Keratinocyte (primary cell): ENCODE results near the gene RHEX. TPM values are rescaled to one million over a fixed set of nuclear protein-coding genes. Genes with fewer than 3 reads are reported as not detected.

Experiments used
- DNase-seq: peaks from one replicate; pipeline ENCODE4 v3.0.0-alpha.2; 2011; ENCODE audit warnings: low read depth, missing footprints, low spot score
- FAIRE-seq: peaks from 2 replicates; lab custom pipeline; 2011; peaks lifted over from hg19 to GRCh38; lab: Jason Lieb, UNC
- H2AFZ ChIP-seq: 2 replicates; pipeline ENCODE4 v1.6.0; 2012; ENCODE audit warnings: low read length, control low read depth, inconsistent platforms; ENCODE audit not compliant: control insufficient read depth
- H3K27ac ChIP-seq: 2 replicates; pipeline ENCODE4 v1.5.1; 2011; ENCODE audit warnings: low read length; ENCODE audit not compliant: control insufficient read depth, insufficient read depth
- H3K27me3 ChIP-seq: 3 replicates; pipeline ENCODE4 v1.6.0; 2011; ENCODE audit warnings: low read length; ENCODE audit not compliant: control insufficient read depth, insufficient read depth; ENCODE audit errors: extremely low read depth
- H3K36me3 ChIP-seq, 2 experiments: 2 replicates in 1 of 2; 3 replicates in 1 of 2; pipeline ENCODE4 v1.5.1; 2011; ENCODE audit warnings: low read length in 2 of 2, mild to moderate bottlenecking in 1 of 2; ENCODE audit not compliant: control insufficient read depth in 2 of 2, insufficient read depth in 2 of 2; ENCODE audit errors: extremely low read depth in 1 of 2
- H3K4me1 ChIP-seq: 3 replicates; pipeline ENCODE4 v1.5.1; 2011; ENCODE audit warnings: low read length; ENCODE audit not compliant: control insufficient read depth, insufficient read depth; ENCODE audit errors: extremely low read depth
- H3K4me2 ChIP-seq: 3 replicates; pipeline ENCODE4 v1.6.0; 2011; ENCODE audit warnings: low read depth, low read length; ENCODE audit not compliant: control insufficient read depth, insufficient read depth; ENCODE audit errors: extremely low read depth
- H3K4me3 ChIP-seq, 3 experiments: fragments of 200-600 bp in 1 of 3; sonication (generic) in 1 of 3; 2 replicates in 2 of 3; 3 replicates in 1 of 3; pipeline ENCODE4 v1.5.1; 2011 to 2016; ENCODE audit warnings: low read length in 3 of 3, mild to moderate bottlenecking in 3 of 3, control low read depth in 2 of 3, inconsistent platforms in 1 of 3, low read depth in 1 of 3, mixed read lengths in 1 of 3, mixed run types in 1 of 3, moderate library complexity in 1 of 3; ENCODE audit not compliant: control insufficient read depth in 2 of 3, insufficient read depth in 2 of 3; ENCODE audit errors: extremely low read depth in 1 of 3
- H3K79me2 ChIP-seq: 2 replicates; pipeline ENCODE4 v1.6.0; 2012; ENCODE audit warnings: low read length; ENCODE audit not compliant: control insufficient read depth, insufficient read depth
- H3K9ac ChIP-seq: 3 replicates; pipeline ENCODE4 v1.6.0; 2011; ENCODE audit warnings: low read length; ENCODE audit not compliant: control insufficient read depth, insufficient read depth; ENCODE audit errors: extremely low read depth
- H3K9me1 ChIP-seq: 3 replicates; pipeline ENCODE4 v1.6.0; 2011; ENCODE audit warnings: low read length; ENCODE audit not compliant: control insufficient read depth, insufficient read depth; ENCODE audit errors: extremely low read depth
- H3K9me3 ChIP-seq: 2 replicates; pipeline ENCODE4 v1.5.1; 2012; ENCODE audit warnings: low read depth, low read length; ENCODE audit not compliant: control insufficient read depth
- H4K20me1 ChIP-seq: 3 replicates; pipeline ENCODE4 v1.6.0; 2011; ENCODE audit warnings: low read length; ENCODE audit not compliant: control insufficient read depth, insufficient read depth; ENCODE audit errors: extremely low read depth
- CTCF ChIP-seq, 3 experiments: IDR thresholded peaks in 1 of 3; conservative IDR thresholded peaks in 1 of 3; optimal IDR thresholded peaks in 1 of 3; 2 replicates in 2 of 3; 3 replicates in 1 of 3; pipeline versions ENCODE3 to v1.5.1; 2011; ENCODE audit warnings: low read length in 3 of 3, mild to moderate bottlenecking in 3 of 3, moderate library complexity in 2 of 3, control low read depth in 1 of 3, inconsistent platforms in 1 of 3; ENCODE audit not compliant: insufficient read depth in 2 of 3; ENCODE audit errors: extremely low read depth in 1 of 3
- EZH2 ChIP-seq: IDR thresholded peaks from one replicate; pipeline ENCODE4 v1.6.1; 2012; ENCODE audit warnings: inconsistent platforms, mild to moderate bottlenecking, low read length, moderate library complexity
- dilution Hi-C: fragments of 300-500 bp; cut with MboI; formaldehyde crosslinking; loops from one replicate; pipeline ENCODE4 v1.7.0; 2020; ENCODE audit warnings: low sequenced_read_pairs; ENCODE audit not compliant: extremely low pct_ligation_motif_present
- polyA plus RNA-seq, 5 experiments: library from polyadenylated mRNA; depleted of rRNA in 3 of 5; stranded (reverse) in 3 of 5; stranded (forward) in 1 of 5; unstranded in 1 of 5; fragments of >200 nt; gene quantifications; 1 replicate in 1 of 5; 2 replicates in 3 of 5; 3 replicates in 1 of 5; pipeline versions ENCODE4 v1.2.1 to v1.2.3, GENCODE V29; 2011 to 2012; ENCODE audit warnings: missing spikeins in 2 of 5, low read depth in 1 of 5, low replicate concordance in 1 of 5

The RHEX gene
- polyA plus RNA-seq, 1 donor (not counting 4 experiments of a cell fraction or from before 2014, with no cell fraction given), result not detected

GRCh38 chr1:206108635-206109034 lies 55.7 kb downstream of the RHEX start:
- Histone ChIP-seq H2AFZ (no peak overlapping the region), H3K9ac (no peak overlapping the region), H3K27me3 (peaks cover 4% of the 10 kb centered on the region), H3K4me1 (peaks cover 8% of the 10 kb centered on the region), H3K27ac (no peak overlapping the region), H3K9me3 (no peaks in the 10 kb centered on the region), H3K36me3 (no peaks in the 10 kb centered on the region), H4K20me1 (no peaks in the 10 kb centered on the region), H3K4me2 (no peak overlapping the region), H3K4me3 (no peak overlapping the region), H3K9me1 (no peaks in the 10 kb centered on the region), H3K79me2 (no peaks in the 10 kb centered on the region)
- dilution Hi-C loops, result no loop called here
- no peak for FAIRE-seq
- DNase-seq, result no peak
- TF ChIP-seq EZH2, result no peak
- TF ChIP-seq CTCF (optimal IDR thresholded peaks at IDR 0.05 in 1 of 3, IDR thresholded peaks at IDR 0.05 in 1 of 3, conservative IDR thresholded peaks at IDR 0.05 in 1 of 3; ENCODE audit: extremely low read depth in 1 of 3, insufficient read depth in 2 of 3, low read length in 3 of 3), result no peak

GRCh38 chr1:206109718-206110117 lies 56.7 kb downstream of the RHEX start:
- H3K9ac ChIP-seq, result no peak overlapping the region
- H3K9me3 ChIP-seq, result no peaks in the 10 kb centered on the region
- H3K27ac ChIP-seq, result no peak overlapping the region
- H3K4me1 ChIP-seq, result peaks cover 8% of the 10 kb centered on the region
- no peak overlapping the region for H3K4me3 ChIP-seq
- no peaks in the 10 kb centered on the region for H3K36me3 ChIP-seq
- no peak for TF ChIP-seq CTCF (optimal IDR thresholded peaks at IDR 0.05 in 1 of 3, IDR thresholded peaks at IDR 0.05 in 1 of 3, conservative IDR thresholded peaks at IDR 0.05 in 1 of 3; ENCODE audit: extremely low read depth in 1 of 3, insufficient read depth in 2 of 3, low read length in 3 of 3)
- DNase-seq (no peak), FAIRE-seq (no peak)
- no peaks in the 10 kb centered on the region for H3K9me1 ChIP-seq
- peaks cover 9% of the 10 kb centered on the region for H3K27me3 ChIP-seq
- H3K79me2 ChIP-seq, result no peaks in the 10 kb centered on the region
- dilution Hi-C loops, result no loop called here
- no peak overlapping the region for H3K4me2 ChIP-seq
- no peak overlapping the region for H2AFZ ChIP-seq
- no peaks in the 10 kb centered on the region for H4K20me1 ChIP-seq
